Transverse colon (tissue), 4 donors: ENCODE results near the gene ELAVL4. TPM values are rescaled to one million over a fixed set of nuclear protein-coding genes. Genes with fewer than 3 reads are reported as not detected.

ENCODE experiments used
- DNase-seq: peaks from one replicate; pipeline ENCODE4 v3.0.0-alpha.2; 2019
- H3K27ac ChIP-seq, 4 donors: fragments of 200-600 bp; sonication (generic); 2 replicates each; pipeline ENCODE4 v1.5.1; 2016 to 2018; ENCODE audit warnings: inconsistent platforms in 4 of 4
- H3K27me3 ChIP-seq: fragments of 200-600 bp; sonication (generic); 2 replicates; pipeline ENCODE4 v1.5.1; 2017; ENCODE audit warnings: inconsistent platforms
- H3K36me3 ChIP-seq, 4 donors: fragments of 200-600 bp; sonication (generic); 2 replicates each; pipeline ENCODE4 v1.5.1; 2017 to 2019; ENCODE audit warnings: inconsistent platforms in 4 of 4
- H3K4me1 ChIP-seq, 4 donors: fragments of 200-600 bp; sonication (generic); 2 replicates each; pipeline ENCODE4 v1.5.1; 2017 to 2020; ENCODE audit warnings: inconsistent platforms in 4 of 4
- H3K4me3 ChIP-seq, 4 donors: fragments of 200-600 bp; sonication (generic); 1 replicate in 1 of 4; 2 replicates in 3 of 4; pipeline versions ENCODE4 v1.5.1 to v1.6.1; 2017 to 2019; ENCODE audit warnings: inconsistent platforms in 4 of 4
- H3K9me3 ChIP-seq, 2 donors: fragments of 200-600 bp; sonication (generic); 2 replicates each; pipeline ENCODE4 v1.5.1; 2017 to 2019; ENCODE audit warnings: inconsistent platforms in 2 of 2
- EP300 ChIP-seq: sonication (generic); formaldehyde crosslinking; IDR thresholded peaks from one replicate; pipeline ENCODE4 v1.6.1; 2017; ENCODE audit warnings: antibody characterized with exemption, low read depth
- POLR2A ChIP-seq: fragments of 450-650 bp; IDR thresholded peaks from one replicate; pipeline ENCODE4 v1.6.1; 2016; ENCODE audit warnings: antibody characterized with exemption, mild to moderate bottlenecking, moderate library complexity
- POLR2AphosphoS5 ChIP-seq, 3 donors: sonication (generic); formaldehyde crosslinking; IDR thresholded peaks; one replicate each; pipeline ENCODE4 v1.6.1; 2016; ENCODE audit warnings: antibody characterized with exemption in 3 of 3
- WGBS, 2 donors: methylation state at CpG; one replicate each; pipeline ENCODE4 v1.1.5; 2018; ENCODE audit warnings: low coverage in 1 of 2; 5-methylcytosine and 5-hydroxymethylcytosine counted together
- in situ Hi-C, 4 donors: fragments of 200-750 bp; cut with MboI; loops; one replicate each; pipeline versions ENCODE4 v1.15.0 to v1.15.1; 2017; ENCODE audit warnings: low sequenced_read_pairs in 3 of 4, low pct_ligation_motif_present in 1 of 4, low pct_unique_long_range_greater_than_20kb in 1 of 4
- intact Hi-C: fragments of 100-400 bp; cut with DNase I; formaldehyde crosslinking; loops from one replicate; pipeline ENCODE4 v1.15.1; 2023; ENCODE audit warnings: low total_unique reads
- total RNA-seq, 4 donors: library from RNA; depleted of rRNA; stranded (reverse); fragments of >200 nt; gene quantifications; one replicate each; pipeline ENCODE4 v1.1.0, GENCODE V29; 2016
- TF ChIP-seq, protein P1 (sequence below), 5 experiments: fragments of 200-600 bp in 3 of 5; fragments of 450-650 bp in 2 of 5; sonication (generic) in 3 of 5; IDR thresholded peaks; 1 replicate in 2 of 5; 2 replicates in 3 of 5; pipeline ENCODE4 v1.5.1; 2016 to 2017; ENCODE audit warnings: antibody characterized with exemption in 5 of 5, inconsistent platforms in 3 of 5, mild to moderate bottlenecking in 2 of 5, moderate library complexity in 1 of 5

The ELAVL4 gene
- total RNA-seq, 4 donors from 2014 or later = 0.55 to 0.64 TPM; not detected in 2

- H3K27me3 ChIP-seq = no peaks in the 10 kb centered on the region
- no peaks in the 10 kb centered on the region for H3K4me1 ChIP-seq
- H3K27ac ChIP-seq = no peak overlapping the region
- 47 to 55% methylated on average over 2 to 3 of the region's 3 CpGs for WGBS, 2 donors
- H3K9me3 ChIP-seq = no peaks in the 10 kb centered on the region
- TF ChIP-seq POLR2A (no peak), EP300 (no peak), POLR2AphosphoS5 (IDR thresholded peaks at IDR 0.05) (no peak)
- TF ChIP-seq, protein P1, sequence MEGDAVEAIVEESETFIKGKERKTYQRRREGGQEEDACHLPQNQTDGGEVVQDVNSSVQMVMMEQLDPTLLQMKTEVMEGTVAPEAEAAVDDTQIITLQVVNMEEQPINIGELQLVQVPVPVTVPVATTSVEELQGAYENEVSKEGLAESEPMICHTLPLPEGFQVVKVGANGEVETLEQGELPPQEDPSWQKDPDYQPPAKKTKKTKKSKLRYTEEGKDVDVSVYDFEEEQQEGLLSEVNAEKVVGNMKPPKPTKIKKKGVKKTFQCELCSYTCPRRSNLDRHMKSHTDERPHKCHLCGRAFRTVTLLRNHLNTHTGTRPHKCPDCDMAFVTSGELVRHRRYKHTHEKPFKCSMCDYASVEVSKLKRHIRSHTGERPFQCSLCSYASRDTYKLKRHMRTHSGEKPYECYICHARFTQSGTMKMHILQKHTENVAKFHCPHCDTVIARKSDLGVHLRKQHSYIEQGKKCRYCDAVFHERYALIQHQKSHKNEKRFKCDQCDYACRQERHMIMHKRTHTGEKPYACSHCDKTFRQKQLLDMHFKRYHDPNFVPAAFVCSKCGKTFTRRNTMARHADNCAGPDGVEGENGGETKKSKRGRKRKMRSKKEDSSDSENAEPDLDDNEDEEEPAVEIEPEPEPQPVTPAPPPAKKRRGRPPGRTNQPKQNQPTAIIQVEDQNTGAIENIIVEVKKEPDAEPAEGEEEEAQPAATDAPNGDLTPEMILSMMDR (IDR thresholded peaks at IDR 0.05) = no peak
- no peaks in the 10 kb centered on the region for H3K36me3 ChIP-seq
- H3K4me3 ChIP-seq = no peak overlapping the region
- in situ Hi-C loops = no loop called here
- intact Hi-C loops = no loop called here
- no peak for DNase-seq
Measured at GRCh38 chr1:50236656-50237055, 127.9 kb downstream of the ELAVL4 start.

DNA sequence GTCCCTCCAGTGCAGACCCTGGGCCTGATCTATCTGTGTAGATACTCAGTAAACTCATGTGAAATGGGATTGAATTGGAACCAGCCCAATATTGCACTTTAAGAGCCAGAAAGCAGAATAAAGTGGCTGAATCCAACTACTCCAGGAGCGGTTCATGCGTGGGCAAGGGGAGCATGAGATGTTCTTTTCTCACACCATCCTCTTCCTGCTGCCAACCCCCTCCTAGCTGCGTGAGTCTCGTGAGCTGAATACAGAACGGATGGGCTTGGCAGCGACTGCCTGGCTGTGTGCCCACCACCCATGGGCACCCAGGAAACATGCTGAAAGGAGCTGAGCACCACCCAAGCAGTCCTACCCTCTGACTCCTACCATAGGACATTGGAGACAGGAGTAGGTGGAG is 128.3 kb downstream of the ELAVL4 start:
- TF ChIP-seq POLR2A = no peak
- in situ Hi-C loops = no loop called here
- intact Hi-C loops = no loop called here
- Histone ChIP-seq H3K4me1 (no peaks in the 10 kb centered on the region), H3K36me3 (no peaks in the 10 kb centered on the region), H3K9me3 (no peaks in the 10 kb centered on the region), H3K4me3 (no peak overlapping the region), H3K27ac (no peak overlapping the region), H3K27me3 (no peaks in the 10 kb centered on the region)
- 60 to 85% methylated on average over 2 to 6 of the region's 6 CpGs for WGBS, 2 donors
- DNase-seq = no peak

DNA sequence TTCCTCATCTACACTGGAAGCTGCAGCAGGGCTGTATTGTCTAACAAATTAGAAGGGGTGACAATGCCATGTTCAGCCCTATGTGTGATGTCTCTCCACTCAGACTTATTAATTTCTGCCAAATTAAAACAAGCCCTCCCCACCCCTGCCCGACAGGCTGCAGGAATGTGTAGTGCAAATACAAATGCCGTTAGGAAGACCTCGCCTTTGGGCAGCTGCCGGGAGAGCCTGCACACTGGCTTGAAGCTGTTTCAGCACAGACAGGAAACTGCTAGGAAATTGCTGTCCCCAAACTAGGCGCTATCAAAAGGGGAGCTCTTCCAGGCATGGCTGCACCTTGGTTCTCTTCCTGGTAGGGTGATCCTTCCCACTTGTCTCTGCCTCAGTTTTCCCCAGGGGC is 135.2 kb downstream of the ELAVL4 start:
- TF ChIP-seq POLR2A (no peak), POLR2AphosphoS5 (IDR thresholded peaks at IDR 0.05) (no peak), EP300 (no peak)
- TF ChIP-seq, protein P1 (IDR thresholded peaks at IDR 0.05) = no peak
- no peak overlapping the region for H3K4me3 ChIP-seq
- no peaks in the 10 kb centered on the region for H3K9me3 ChIP-seq
- in situ Hi-C loops = no loop called here
- no peak overlapping the region for H3K27ac ChIP-seq
- no peak for DNase-seq
- intact Hi-C loops = no loop called here
- no peaks in the 10 kb centered on the region for H3K36me3 ChIP-seq
- WGBS, 2 donors = 36% methylated on average over 5 of the region's 5 CpGs; no CpG with 5 or more reads in 1 of the 2 donors
- H3K27me3 ChIP-seq = no peaks in the 10 kb centered on the region
- no peaks in the 10 kb centered on the region for H3K4me1 ChIP-seq

DNA sequence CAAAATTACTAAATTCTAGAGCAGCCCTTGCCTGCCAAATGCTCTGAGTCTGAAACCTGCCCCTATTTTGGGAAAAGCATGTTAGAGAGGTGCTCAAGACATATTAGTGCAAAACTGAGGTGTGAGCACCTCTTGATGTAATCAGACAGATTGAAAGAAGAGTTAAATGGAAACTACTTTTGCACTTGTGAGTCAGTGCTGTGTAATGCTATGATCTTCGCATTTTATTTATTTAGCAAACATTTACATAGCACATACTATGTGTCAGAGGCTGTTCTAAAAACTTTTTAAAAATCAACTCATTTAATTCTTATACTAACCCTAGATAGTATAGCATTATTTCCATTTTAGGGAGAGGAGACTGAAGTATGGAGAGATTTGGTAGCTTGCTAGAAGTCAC is 138.1 kb downstream of the ELAVL4 start:
- in situ Hi-C loops = no loop called here
- H3K4me3 ChIP-seq = no peak overlapping the region
- no peak for DNase-seq
- no peaks in the 10 kb centered on the region for H3K36me3 ChIP-seq
- intact Hi-C loops = no loop called here
- TF ChIP-seq POLR2AphosphoS5 (IDR thresholded peaks at IDR 0.05) (no peak), POLR2A (no peak), EP300 (no peak)
- TF ChIP-seq, protein P1 (IDR thresholded peaks at IDR 0.05) = no peak
- no peak overlapping the region for H3K27ac ChIP-seq
- no peaks in the 10 kb centered on the region for H3K4me1 ChIP-seq
- 38 to 41% methylated on average over 1 of the region's 1 CpG for WGBS, 2 donors
- no peaks in the 10 kb centered on the region for H3K9me3 ChIP-seq
- no peaks in the 10 kb centered on the region for H3K27me3 ChIP-seq

- no peak for DNase-seq
- in situ Hi-C loops (no loop called here), intact Hi-C loops (no loop called here)
- TF ChIP-seq EP300 (no peak), POLR2AphosphoS5 (IDR thresholded peaks at IDR 0.05) (no peak), POLR2A (no peak)
- TF ChIP-seq, protein P1 (IDR thresholded peaks at IDR 0.05) = no peak
- no peaks in the 10 kb centered on the region for H3K9me3 ChIP-seq
- no peak overlapping the region for H3K4me3 ChIP-seq
- no peaks in the 10 kb centered on the region for H3K36me3 ChIP-seq
- H3K27ac ChIP-seq = no peak overlapping the region
- H3K27me3 ChIP-seq = no peaks in the 10 kb centered on the region
- WGBS, 2 donors = 0 to 7% methylated on average over 5 to 13 of the region's 13 CpGs
- no peaks in the 10 kb centered on the region for H3K4me1 ChIP-seq
Measured at GRCh38 chr1:50251702-50252101, 143.0 kb downstream of the ELAVL4 start.
